ENCODE measurements around the gene GSN.

GRCh38 chr9:121358751-121359150, 90.8 kb downstream of the GSN start:
- TF ChIP-seq CTCF (IDR thresholded peaks at IDR 0.05) (no peak), EP300 (IDR thresholded peaks at IDR 0.05) (no peak)
